GM19193 (cell line): ENCODE data around the gene MSLN.

Experiments
- POLR2A ChIP-seq: IDR thresholded peaks from 4 replicates; pipeline ENCODE4 v1.6.1; 2011; ENCODE audit not compliant: insufficient read depth, insufficient read length; ENCODE audit errors: extremely low read depth

The MSLN gene

GRCh38 chr16:740459-740763, 20.1 kb upstream of the MSLN start:
- TF ChIP-seq POLR2A: no peak

- peak; percentile 75 for TF ChIP-seq POLR2A
Measured at GRCh38 chr16:740764-741505, 19.6 kb upstream of the MSLN start, which contains the start of gene CIAO3. TSS of gene CIAO3 (minus strand) at chr16:740997. CDS start at chr16:740985, 12 bp downstream.

- TF ChIP-seq POLR2A: no peak
Measured at GRCh38 chr16:741986-742629, 18.4 kb upstream of the MSLN start.

- TF ChIP-seq POLR2A: no peak
Measured at GRCh38 chr16:743794-744500, 16.6 kb upstream of the MSLN start.

- no peak for TF ChIP-seq POLR2A
Measured at GRCh38 chr16:745739-746138, 14.8 kb upstream of the MSLN start.

- no peak for TF ChIP-seq POLR2A
Measured at GRCh38 chr16:746637-747036, 13.9 kb upstream of the MSLN start.

GRCh38 chr16:747978-748746, 12.4 kb upstream of the MSLN start:
- no peak for TF ChIP-seq POLR2A

- TF ChIP-seq POLR2A: no peak
Measured at GRCh38 chr16:749010-749409, 11.5 kb upstream of the MSLN start.

GRCh38 chr16:750485-750884, 10.0 kb upstream of the MSLN start:
- TF ChIP-seq POLR2A: no peak

GRCh38 chr16:751152-752006, 9.2 kb upstream of the MSLN start:
- no peak for TF ChIP-seq POLR2A

- TF ChIP-seq POLR2A: no peak
Measured at GRCh38 chr16:752007-752312, 8.6 kb upstream of the MSLN start.

- no peak for TF ChIP-seq POLR2A
Measured at GRCh38 chr16:754656-755055, 5.9 kb upstream of the MSLN start.

- TF ChIP-seq POLR2A: no peak
Measured at GRCh38 chr16:756428-756827, 4.1 kb upstream of the MSLN start.

GRCh38 chr16:759110-759910, 1.2 kb upstream of the MSLN start:
- no peak for TF ChIP-seq POLR2A
